Activated T-helper 9 cell treated with anti-CD3 and anti-CD28 coated beads, Interleukin-2, amount 50 U/mL, for 16 hours (primary cell): ENCODE data around the gene SLC6A12.
A peak's percentile ranks its signal among the peaks of the same experiment; 100 is the strongest.

Source experiments
- DNase-seq: peaks from one replicate; pipeline ENCODE4 v3.0.0-alpha.2; 2020; ENCODE audit warnings: low read depth

Gene SLC6A12

GRCh38 chr12:162467-163307, 51.3 kb downstream of the SLC6A12 start:
- no peak for DNase-seq

GRCh38 chr12:161823-162222, 52.1 kb downstream of the SLC6A12 start:
- DNase-seq: no peak

- no peak for DNase-seq
These were observed 53.1 kb downstream of the SLC6A12 start for GRCh38 chr12:160858-161257.

- DNase-seq: no peak
These were observed 54.7 kb downstream of the SLC6A12 start for GRCh38 chr12:159156-159782.

GRCh38 chr12:157644-158043, 56.3 kb downstream of the SLC6A12 start:
- DNase-seq: no peak

- no peak for DNase-seq
These were observed 57.0 kb downstream of the SLC6A12 start for GRCh38 chr12:156945-157344.

- DNase-seq: no peak
These were observed 58.3 kb downstream of the SLC6A12 start for GRCh38 chr12:155646-156045.

- no peak for DNase-seq
These were observed 59.0 kb downstream of the SLC6A12 start for GRCh38 chr12:155006-155405.

GRCh38 chr12:154058-154457, 59.9 kb downstream of the SLC6A12 start:
- DNase-seq: no peak

- peak; percentile 15 for DNase-seq
These were observed 60.7 kb downstream of the SLC6A12 start for GRCh38 chr12:153080-153746.

GRCh38 chr12:152440-152839, 61.5 kb downstream of the SLC6A12 start:
- no peak for DNase-seq

GRCh38 chr12:151579-151978, 62.4 kb downstream of the SLC6A12 start:
- DNase-seq: no peak

- DNase-seq: no peak
These were observed 65.1 kb downstream of the SLC6A12 start for GRCh38 chr12:148676-149416.

- no peak for DNase-seq
These were observed 66.7 kb downstream of the SLC6A12 start for GRCh38 chr12:147242-147641.

GRCh38 chr12:145369-145960, 68.5 kb downstream of the SLC6A12 start:
- DNase-seq: no peak

- DNase-seq: no peak
These were observed 69.2 kb downstream of the SLC6A12 start for GRCh38 chr12:144650-145284.

GRCh38 chr12:143964-144649, 69.8 kb downstream of the SLC6A12 start:
- no peak for DNase-seq

- DNase-seq: no peak
These were observed 73.8 kb downstream of the SLC6A12 start for GRCh38 chr12:140162-140561.
